ENCODE measurements around the gene UBA7. TPM values are rescaled to one million over a fixed set of nuclear protein-coding genes. Genes with fewer than 3 reads are reported as not detected.

Gene UBA7
- total and polyA plus RNA-seq, 4 donors, result 53.0 to 112 (median 75.9) TPM

DNA sequence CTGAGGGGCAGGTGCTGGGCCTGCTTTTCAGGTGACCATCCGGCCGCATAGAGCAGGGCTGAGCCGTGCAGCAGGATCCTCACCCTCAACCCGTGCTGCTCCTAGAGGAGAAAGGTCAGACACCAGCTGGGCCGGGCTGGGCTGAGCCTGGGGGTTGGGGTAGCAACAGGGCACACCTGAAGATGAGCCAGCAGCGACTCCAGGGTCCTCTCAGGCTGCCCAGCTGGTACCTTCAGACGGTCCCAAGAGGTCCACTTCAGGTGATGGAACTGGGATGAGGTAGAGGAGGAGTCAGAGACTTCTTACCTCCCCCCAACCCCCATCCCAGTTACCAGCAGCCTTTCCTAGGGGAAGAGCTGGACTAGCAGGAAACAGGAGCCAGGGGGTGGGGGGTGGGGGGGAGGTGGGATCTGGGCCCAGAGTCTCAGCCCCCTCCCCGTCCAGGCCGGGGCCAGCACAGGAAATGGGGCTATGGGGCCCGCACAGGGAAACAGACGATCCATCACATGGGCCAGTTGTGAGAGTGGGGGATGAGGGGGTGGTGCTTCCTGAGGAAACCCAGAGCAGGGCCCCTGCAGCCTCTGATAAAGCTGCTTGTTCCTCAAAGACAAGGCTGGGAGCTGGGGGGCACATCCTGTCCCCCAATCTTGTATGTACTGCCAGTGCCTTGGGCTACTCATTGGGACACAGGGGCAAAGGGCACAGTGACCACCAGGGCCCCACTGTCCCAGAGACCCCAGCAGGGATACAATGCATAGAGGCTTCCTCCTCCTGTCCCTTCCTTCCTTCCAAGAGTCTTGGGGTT is 7.7 kb downstream of the UBA7 start:
- peaks cover 22 to 57% (median 37%) of the 10 kb centered on the region in 5 donors for H3K4me1 ChIP-seq (ENCODE audit: control insufficient read depth in 5 of 5, insufficient read depth in 5 of 5, low read length in 5 of 5)
- peaks cover 0 to 29% (median 16%) of the 10 kb centered on the region in 4 donors for H3K36me3 ChIP-seq (ENCODE audit: control insufficient read depth in 4 of 4, insufficient read depth in 4 of 4, low read length in 4 of 4)
- WGBS, 2 donors, result 19 to 23% methylated on average over 11 of the region's 11 CpGs
- no peaks in the 10 kb centered on the region for H3K27me3 ChIP-seq (ENCODE audit: control insufficient read depth in 3 of 3, insufficient read depth in 3 of 3, low read length in 2 of 3)
- peak overlapping the region; percentile 69 to 92 for H3K27ac ChIP-seq (ENCODE audit: low read depth in 1 of 2, low read length in 1 of 2)
- H3K9me3 ChIP-seq (ENCODE audit: control insufficient read depth in 4 of 4, insufficient read depth in 3 of 4, low read length in 3 of 4), result no peaks in the 10 kb centered on the region
- H3K4me3 ChIP-seq, result no peak overlapping the region
- TF ChIP-seq, protein P1, sequence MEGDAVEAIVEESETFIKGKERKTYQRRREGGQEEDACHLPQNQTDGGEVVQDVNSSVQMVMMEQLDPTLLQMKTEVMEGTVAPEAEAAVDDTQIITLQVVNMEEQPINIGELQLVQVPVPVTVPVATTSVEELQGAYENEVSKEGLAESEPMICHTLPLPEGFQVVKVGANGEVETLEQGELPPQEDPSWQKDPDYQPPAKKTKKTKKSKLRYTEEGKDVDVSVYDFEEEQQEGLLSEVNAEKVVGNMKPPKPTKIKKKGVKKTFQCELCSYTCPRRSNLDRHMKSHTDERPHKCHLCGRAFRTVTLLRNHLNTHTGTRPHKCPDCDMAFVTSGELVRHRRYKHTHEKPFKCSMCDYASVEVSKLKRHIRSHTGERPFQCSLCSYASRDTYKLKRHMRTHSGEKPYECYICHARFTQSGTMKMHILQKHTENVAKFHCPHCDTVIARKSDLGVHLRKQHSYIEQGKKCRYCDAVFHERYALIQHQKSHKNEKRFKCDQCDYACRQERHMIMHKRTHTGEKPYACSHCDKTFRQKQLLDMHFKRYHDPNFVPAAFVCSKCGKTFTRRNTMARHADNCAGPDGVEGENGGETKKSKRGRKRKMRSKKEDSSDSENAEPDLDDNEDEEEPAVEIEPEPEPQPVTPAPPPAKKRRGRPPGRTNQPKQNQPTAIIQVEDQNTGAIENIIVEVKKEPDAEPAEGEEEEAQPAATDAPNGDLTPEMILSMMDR (IDR thresholded peaks at IDR 0.05; ENCODE audit: control extremely low read depth, extremely low read depth), result no peak
- ATAC-seq (ENCODE audit: insufficient read depth, low FRiP score) (no peak), DNase-seq (peak; percentile 96 to 99 (median 97))
- H3K9ac ChIP-seq (ENCODE audit: insufficient read depth in 1 of 2, low read length in 2 of 2), result peak overlapping the region in 1 of 2 donors; percentile 30

DNA sequence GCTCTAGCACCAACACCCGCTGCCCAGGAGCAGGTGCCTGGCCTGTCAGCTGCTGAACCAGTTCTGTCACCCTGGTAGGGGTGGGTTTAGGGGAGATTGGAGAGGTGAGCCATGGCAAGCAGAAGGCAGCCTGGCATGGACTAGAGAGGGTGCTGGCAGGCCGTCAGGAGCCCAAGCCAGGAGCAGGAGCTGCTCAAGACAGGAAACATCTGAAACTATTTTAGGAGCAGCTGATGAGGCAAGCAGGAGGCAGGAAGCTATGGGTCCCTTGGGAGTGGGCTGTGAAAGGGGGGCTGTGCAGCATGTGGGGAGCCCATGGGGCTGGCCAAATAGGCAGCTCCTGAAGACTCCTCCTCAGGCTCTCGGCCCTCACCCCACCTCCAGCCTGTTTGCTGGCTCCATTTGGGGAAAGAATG is 8.4 kb downstream of the UBA7 start:
- peak; percentile 90 to 97 (median 93) for DNase-seq
- H3K4me3 ChIP-seq, result no peak overlapping the region
- ATAC-seq (ENCODE audit: insufficient read depth, low FRiP score), result no peak
- 8 to 25% methylated on average over 3 of the region's 3 CpGs for WGBS, 2 donors
- H3K4me1 ChIP-seq (ENCODE audit: control insufficient read depth in 5 of 5, insufficient read depth in 5 of 5, low read length in 5 of 5), result peaks cover 22 to 57% (median 37%) of the 10 kb centered on the region in 5 donors
- H3K27me3 ChIP-seq (ENCODE audit: control insufficient read depth in 3 of 3, insufficient read depth in 3 of 3, low read length in 2 of 3), result no peaks in the 10 kb centered on the region
- H3K36me3 ChIP-seq (ENCODE audit: control insufficient read depth in 4 of 4, insufficient read depth in 4 of 4, low read length in 4 of 4), result peaks cover 0 to 24% (median 10%) of the 10 kb centered on the region in 4 donors
- H3K9me3 ChIP-seq (ENCODE audit: control insufficient read depth in 4 of 4, insufficient read depth in 3 of 4, low read length in 3 of 4), result no peaks in the 10 kb centered on the region
- H3K27ac ChIP-seq (ENCODE audit: low read depth in 1 of 2, low read length in 1 of 2), result peak overlapping the region; percentile 69 to 92
- TF ChIP-seq, protein P1 (IDR thresholded peaks at IDR 0.05; ENCODE audit: control extremely low read depth, extremely low read depth), result no peak
- H3K9ac ChIP-seq (ENCODE audit: insufficient read depth in 1 of 2, low read length in 2 of 2), result peak overlapping the region in 1 of 2 donors; percentile 30

DNA sequence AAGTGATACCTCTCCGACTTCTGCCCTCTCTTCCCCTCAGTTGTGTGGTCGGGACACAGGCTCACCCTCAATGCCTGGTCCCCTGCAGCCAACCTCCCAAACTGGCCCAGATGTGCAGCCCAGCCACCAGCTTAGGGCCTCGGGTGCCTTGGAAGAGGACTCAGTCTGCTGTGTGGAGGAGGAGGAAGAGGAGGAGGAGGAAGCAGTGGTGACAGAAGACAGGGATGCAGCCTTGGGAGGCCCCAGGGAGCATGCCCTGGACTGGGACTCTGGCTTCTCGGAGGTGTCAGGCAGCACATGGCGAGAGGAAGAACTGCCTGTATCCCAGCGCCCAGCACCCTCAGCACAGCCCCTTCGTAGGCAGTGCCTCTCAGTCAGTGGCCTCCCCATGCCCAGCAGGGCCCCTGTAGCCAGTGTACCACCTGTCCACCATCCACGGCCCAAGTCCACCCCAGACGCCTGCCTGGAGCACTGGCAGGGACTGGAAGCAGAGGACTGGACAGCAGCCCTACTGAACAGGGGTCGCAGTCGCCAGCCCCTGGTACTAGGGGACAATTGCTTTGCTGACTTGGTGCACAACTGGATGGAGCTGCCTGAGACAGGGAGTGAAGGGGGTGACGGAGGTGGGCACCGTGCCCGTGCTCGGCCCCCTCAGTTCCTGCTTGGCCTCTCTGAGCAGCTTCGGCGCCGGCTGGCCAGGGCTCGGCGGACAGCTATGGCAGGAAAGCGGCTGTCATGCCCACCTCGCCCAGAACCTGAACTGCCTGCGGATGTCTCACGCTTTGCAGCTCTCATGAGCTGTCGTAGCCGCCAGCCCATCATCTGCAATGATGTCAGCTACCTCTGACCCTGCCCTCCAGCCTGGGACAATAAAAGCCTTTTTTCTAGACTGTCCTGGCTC is 9.4 kb downstream of the UBA7 start:
- H3K36me3 ChIP-seq (ENCODE audit: control insufficient read depth in 4 of 4, insufficient read depth in 4 of 4, low read length in 4 of 4), result peaks cover 0 to 18% (median 4%) of the 10 kb centered on the region in 4 donors
- ATAC-seq (ENCODE audit: insufficient read depth, low FRiP score) (no peak), DNase-seq (peak; percentile 34 to 53 (median 43))
- TF ChIP-seq, protein P1 (IDR thresholded peaks at IDR 0.05; ENCODE audit: control extremely low read depth, extremely low read depth), result no peak
- no peak overlapping the region for H3K9ac ChIP-seq (ENCODE audit: insufficient read depth in 1 of 2, low read length in 2 of 2)
- H3K4me3 ChIP-seq, result peak overlapping the region; percentile 67
- peak overlapping the region; percentile 69 to 92 for H3K27ac ChIP-seq (ENCODE audit: low read depth in 1 of 2, low read length in 1 of 2)
- H3K9me3 ChIP-seq (ENCODE audit: control insufficient read depth in 4 of 4, insufficient read depth in 3 of 4, low read length in 3 of 4), result no peaks in the 10 kb centered on the region
- H3K27me3 ChIP-seq (ENCODE audit: control insufficient read depth in 3 of 3, insufficient read depth in 3 of 3, low read length in 2 of 3), result no peaks in the 10 kb centered on the region
- peaks cover 22 to 56% (median 37%) of the 10 kb centered on the region in 5 donors for H3K4me1 ChIP-seq (ENCODE audit: control insufficient read depth in 5 of 5, insufficient read depth in 5 of 5, low read length in 5 of 5)
- 23 to 40% methylated on average over 25 to 26 of the region's 26 CpGs for WGBS, 2 donors

Data from lung (tissue), 12 donors.